IMR-90 (cell line): ENCODE measurements around the gene HEATR3.

Source experiments
- FOS ChIP-seq: fragments of 150-350 bp; IDR thresholded peaks from 2 replicates; pipeline ENCODE4 v1.6.1; 2016; ENCODE audit warnings: low read depth, low read length
- RFX5 ChIP-seq: IDR thresholded peaks from 2 replicates; pipeline ENCODE4 v1.8.0; 2012; ENCODE audit warnings: low read depth, mild to moderate bottlenecking, low read length, moderate library complexity

DNA sequence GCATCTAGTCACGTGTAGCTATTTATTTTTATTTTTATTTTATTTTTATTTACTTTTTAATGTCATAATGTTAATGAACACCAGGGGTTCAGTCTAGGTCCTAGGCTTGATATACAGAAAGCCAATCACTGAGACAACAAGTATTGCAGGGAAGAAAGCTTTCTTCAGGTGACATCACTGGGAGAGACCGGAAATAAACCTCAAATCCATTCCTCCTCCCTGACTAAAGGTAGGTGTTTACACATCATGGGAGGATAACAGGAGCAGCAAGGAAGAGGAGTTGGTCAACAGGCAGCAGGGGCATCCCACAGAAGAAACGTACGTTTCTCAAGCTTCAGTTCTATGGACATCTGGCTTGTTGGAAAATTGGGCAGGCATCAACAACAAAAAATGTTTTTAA, 9.5 kb upstream of the HEATR3 start:
- no peak for TF ChIP-seq FOS
- no peak for TF ChIP-seq RFX5
